Bone marrow (tissue), 2 donors: ENCODE measurements around the gene TET2.

ENCODE experiments used
- DNase-seq, 2 donors: peaks; one replicate each; lab custom pipeline; 2025; lab: John Stamatoyannopoulos, UW

TET2 gene

GRCh38 chr4:105140684-105141490 is 5.8 kb upstream of the TET2 start:
- DNase-seq, result no peak

- DNase-seq, result peak in 1 of 2 donors; percentile 47
Measured at GRCh38 chr4:105145156-105145902, 1.3 kb upstream of the TET2 start.

- DNase-seq, result peak in 1 of 2 donors; percentile 66
Measured at GRCh38 chr4:105145903-105146275, 787 bp upstream of the TET2 start.

GRCh38 chr4:105147016-105147552 is 408 bp downstream of the TET2 start:
- no peak for DNase-seq

- peak; percentile 22 to 48 for DNase-seq
Measured at GRCh38 chr4:105147553-105148161, 981 bp downstream of the TET2 start.

GRCh38 chr4:105148356-105148755 is 1.7 kb downstream of the TET2 start:
- no peak for DNase-seq

GRCh38 chr4:105148776-105149175 is 2.1 kb downstream of the TET2 start:
- no peak for DNase-seq

GRCh38 chr4:105149771-105150170 is 3.1 kb downstream of the TET2 start:
- no peak for DNase-seq

GRCh38 chr4:105150503-105150902 is 3.8 kb downstream of the TET2 start:
- DNase-seq, result no peak

GRCh38 chr4:105153749-105154148 is 7.1 kb downstream of the TET2 start:
- no peak for DNase-seq

GRCh38 chr4:105154576-105154975 is 7.9 kb downstream of the TET2 start:
- no peak for DNase-seq

GRCh38 chr4:105155426-105155825 is 8.8 kb downstream of the TET2 start:
- no peak for DNase-seq

- DNase-seq, result no peak
Measured at GRCh38 chr4:105158837-105159236, 12.2 kb downstream of the TET2 start.

GRCh38 chr4:105162123-105162796 is 15.6 kb downstream of the TET2 start:
- no peak for DNase-seq

- no peak for DNase-seq
Measured at GRCh38 chr4:105164548-105164947, 17.9 kb downstream of the TET2 start.

GRCh38 chr4:105166066-105166465 is 19.4 kb downstream of the TET2 start:
- DNase-seq, result no peak

GRCh38 chr4:105170711-105171110 is 24.0 kb downstream of the TET2 start:
- peak in 1 of 2 donors; percentile 73 for DNase-seq

- DNase-seq, result no peak
Measured at GRCh38 chr4:105171912-105172311, 25.2 kb downstream of the TET2 start.

GRCh38 chr4:105174098-105174497 is 27.4 kb downstream of the TET2 start:
- no peak for DNase-seq

- no peak for DNase-seq
Measured at GRCh38 chr4:105179539-105180401, 33.1 kb downstream of the TET2 start.

GRCh38 chr4:105181259-105181658 is 34.6 kb downstream of the TET2 start:
- DNase-seq, result no peak
